ENCODE data around the gene P2RX7.

DNA sequence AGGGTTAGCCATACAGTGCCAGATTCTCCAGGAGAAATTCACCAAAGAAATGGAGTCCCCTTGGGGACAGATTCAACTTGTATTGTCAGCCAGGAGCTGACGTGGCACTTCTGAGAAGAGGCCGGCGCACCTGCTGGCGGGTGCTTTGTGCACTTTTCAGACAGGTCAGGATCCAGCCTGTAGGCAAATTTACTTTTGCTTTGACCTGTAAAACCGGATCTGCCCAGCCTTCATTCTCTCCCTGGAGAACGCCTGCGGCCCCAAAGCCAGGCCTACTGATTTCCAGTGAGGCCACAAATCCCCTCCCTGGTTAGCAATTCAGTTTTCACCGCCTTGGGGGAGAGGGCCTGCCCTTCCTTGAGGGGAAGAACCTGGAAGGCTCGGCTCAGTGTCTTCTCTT lies 94.6 kb downstream of the P2RX7 start:
- TF ChIP-seq, protein P1, sequence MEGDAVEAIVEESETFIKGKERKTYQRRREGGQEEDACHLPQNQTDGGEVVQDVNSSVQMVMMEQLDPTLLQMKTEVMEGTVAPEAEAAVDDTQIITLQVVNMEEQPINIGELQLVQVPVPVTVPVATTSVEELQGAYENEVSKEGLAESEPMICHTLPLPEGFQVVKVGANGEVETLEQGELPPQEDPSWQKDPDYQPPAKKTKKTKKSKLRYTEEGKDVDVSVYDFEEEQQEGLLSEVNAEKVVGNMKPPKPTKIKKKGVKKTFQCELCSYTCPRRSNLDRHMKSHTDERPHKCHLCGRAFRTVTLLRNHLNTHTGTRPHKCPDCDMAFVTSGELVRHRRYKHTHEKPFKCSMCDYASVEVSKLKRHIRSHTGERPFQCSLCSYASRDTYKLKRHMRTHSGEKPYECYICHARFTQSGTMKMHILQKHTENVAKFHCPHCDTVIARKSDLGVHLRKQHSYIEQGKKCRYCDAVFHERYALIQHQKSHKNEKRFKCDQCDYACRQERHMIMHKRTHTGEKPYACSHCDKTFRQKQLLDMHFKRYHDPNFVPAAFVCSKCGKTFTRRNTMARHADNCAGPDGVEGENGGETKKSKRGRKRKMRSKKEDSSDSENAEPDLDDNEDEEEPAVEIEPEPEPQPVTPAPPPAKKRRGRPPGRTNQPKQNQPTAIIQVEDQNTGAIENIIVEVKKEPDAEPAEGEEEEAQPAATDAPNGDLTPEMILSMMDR (IDR thresholded peaks at IDR 0.05; ENCODE audit: borderline replicate concordance, extremely low read depth, low read length, poor library complexity, severe bottlenecking): no peak
- TF ChIP-seq EZH2 (IDR thresholded peaks at IDR 0.05; ENCODE audit: borderline replicate concordance, low read depth, low read length, severe bottlenecking): no peak

Data from DND-41 (cell line).